IMR-90 (cell line): ENCODE measurements around the gene NIBAN1.

Experiments
- CEBPB ChIP-seq: IDR thresholded peaks from 2 replicates; pipeline ENCODE4 v1.6.1; 2012; ENCODE audit warnings: low read depth, low read length, improper control_type of control experiment
- MAFK ChIP-seq: IDR thresholded peaks from 2 replicates; pipeline ENCODE4 v1.6.1; 2012; ENCODE audit warnings: low read depth, low read length, improper control_type of control experiment
- MXI1 ChIP-seq: IDR thresholded peaks from 2 replicates; pipeline ENCODE4 v1.6.1; 2012; ENCODE audit warnings: low read depth, mild to moderate bottlenecking, low read length, moderate library complexity, borderline replicate concordance
- NFE2L2 ChIP-seq: fragments of 150-350 bp; IDR thresholded peaks from 2 replicates; pipeline ENCODE4 v1.6.1; 2016; ENCODE audit warnings: low read depth, mild to moderate bottlenecking, low read length
- POLR2A ChIP-seq: IDR thresholded peaks from 2 replicates; pipeline ENCODE4 v1.6.1; 2012; ENCODE audit warnings: mild to moderate bottlenecking, low read depth, low read length
- RAD21 ChIP-seq: IDR thresholded peaks from 2 replicates; pipeline ENCODE4 v1.6.1; 2012; ENCODE audit warnings: low read length, improper control_type of control experiment
- RFX5 ChIP-seq: IDR thresholded peaks from 2 replicates; pipeline ENCODE4 v1.8.0; 2012; ENCODE audit warnings: low read depth, mild to moderate bottlenecking, low read length, moderate library complexity
- TF ChIP-seq, protein P1 (sequence below): conservative IDR thresholded peaks from 2 replicates; pipeline ENCODE4 v1.5.1; 2012; ENCODE audit warnings: mild to moderate bottlenecking, low read depth, low read length, improper control_type of control experiment
- TF ChIP-seq, protein P2 (sequence below): fragments of 150-350 bp; IDR thresholded peaks from 2 replicates; pipeline ENCODE4 v1.6.1; 2016; ENCODE audit warnings: low read depth, mild to moderate bottlenecking, low read length, moderate library complexity, borderline replicate concordance
- TF ChIP-seq, protein P3 (sequence below): fragments of 150-350 bp; IDR thresholded peaks from 2 replicates; pipeline ENCODE4 v1.6.1; 2017; ENCODE audit warnings: mild to moderate bottlenecking, antibody characterized with exemption, low read length, low read depth

DNA sequence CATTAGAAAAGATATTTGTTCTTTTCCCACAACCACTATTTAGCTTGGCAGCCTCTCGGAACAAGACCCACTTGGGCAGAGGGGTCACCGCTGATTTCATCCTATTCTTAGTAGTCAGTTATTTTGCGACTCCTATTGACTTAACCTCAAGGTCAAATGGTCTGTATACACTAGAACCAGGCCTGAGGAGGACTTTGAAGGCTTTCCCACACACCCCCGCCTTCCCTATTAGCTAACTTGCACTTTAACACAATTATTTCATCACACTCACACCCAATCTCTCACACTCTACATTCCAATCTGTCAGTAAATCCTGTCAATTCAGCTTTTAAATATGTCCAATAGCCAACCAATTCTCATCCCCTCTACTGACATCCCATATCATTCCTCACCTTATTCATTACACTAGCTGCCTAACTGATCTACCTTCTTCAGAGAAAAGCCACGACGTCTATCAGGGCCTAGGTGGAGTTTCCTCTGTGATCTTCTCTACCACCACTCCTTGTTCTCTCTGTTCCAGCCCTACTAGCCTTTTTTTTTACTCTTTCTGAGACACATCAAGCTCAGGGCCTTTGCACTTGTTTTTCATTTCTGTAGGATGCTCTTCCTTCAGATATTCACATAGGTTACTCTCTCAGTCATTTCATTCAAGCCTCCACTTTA lies 1.0 kb upstream of the NIBAN1 start:
- TF ChIP-seq, protein P1, sequence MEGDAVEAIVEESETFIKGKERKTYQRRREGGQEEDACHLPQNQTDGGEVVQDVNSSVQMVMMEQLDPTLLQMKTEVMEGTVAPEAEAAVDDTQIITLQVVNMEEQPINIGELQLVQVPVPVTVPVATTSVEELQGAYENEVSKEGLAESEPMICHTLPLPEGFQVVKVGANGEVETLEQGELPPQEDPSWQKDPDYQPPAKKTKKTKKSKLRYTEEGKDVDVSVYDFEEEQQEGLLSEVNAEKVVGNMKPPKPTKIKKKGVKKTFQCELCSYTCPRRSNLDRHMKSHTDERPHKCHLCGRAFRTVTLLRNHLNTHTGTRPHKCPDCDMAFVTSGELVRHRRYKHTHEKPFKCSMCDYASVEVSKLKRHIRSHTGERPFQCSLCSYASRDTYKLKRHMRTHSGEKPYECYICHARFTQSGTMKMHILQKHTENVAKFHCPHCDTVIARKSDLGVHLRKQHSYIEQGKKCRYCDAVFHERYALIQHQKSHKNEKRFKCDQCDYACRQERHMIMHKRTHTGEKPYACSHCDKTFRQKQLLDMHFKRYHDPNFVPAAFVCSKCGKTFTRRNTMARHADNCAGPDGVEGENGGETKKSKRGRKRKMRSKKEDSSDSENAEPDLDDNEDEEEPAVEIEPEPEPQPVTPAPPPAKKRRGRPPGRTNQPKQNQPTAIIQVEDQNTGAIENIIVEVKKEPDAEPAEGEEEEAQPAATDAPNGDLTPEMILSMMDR, result no peak
- TF ChIP-seq POLR2A, result no peak
- TF ChIP-seq, protein P2, sequence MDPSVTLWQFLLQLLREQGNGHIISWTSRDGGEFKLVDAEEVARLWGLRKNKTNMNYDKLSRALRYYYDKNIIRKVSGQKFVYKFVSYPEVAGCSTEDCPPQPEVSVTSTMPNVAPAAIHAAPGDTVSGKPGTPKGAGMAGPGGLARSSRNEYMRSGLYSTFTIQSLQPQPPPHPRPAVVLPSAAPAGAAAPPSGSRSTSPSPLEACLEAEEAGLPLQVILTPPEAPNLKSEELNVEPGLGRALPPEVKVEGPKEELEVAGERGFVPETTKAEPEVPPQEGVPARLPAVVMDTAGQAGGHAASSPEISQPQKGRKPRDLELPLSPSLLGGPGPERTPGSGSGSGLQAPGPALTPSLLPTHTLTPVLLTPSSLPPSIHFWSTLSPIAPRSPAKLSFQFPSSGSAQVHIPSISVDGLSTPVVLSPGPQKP, result no peak
- TF ChIP-seq, protein P3, sequence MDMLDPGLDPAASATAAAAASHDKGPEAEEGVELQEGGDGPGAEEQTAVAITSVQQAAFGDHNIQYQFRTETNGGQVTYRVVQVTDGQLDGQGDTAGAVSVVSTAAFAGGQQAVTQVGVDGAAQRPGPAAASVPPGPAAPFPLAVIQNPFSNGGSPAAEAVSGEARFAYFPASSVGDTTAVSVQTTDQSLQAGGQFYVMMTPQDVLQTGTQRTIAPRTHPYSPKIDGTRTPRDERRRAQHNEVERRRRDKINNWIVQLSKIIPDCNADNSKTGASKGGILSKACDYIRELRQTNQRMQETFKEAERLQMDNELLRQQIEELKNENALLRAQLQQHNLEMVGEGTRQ, result no peak
- TF ChIP-seq NFE2L2, result no peak
- no peak for TF ChIP-seq RFX5
- TF ChIP-seq CEBPB, result no peak
- TF ChIP-seq MXI1, result no peak
- TF ChIP-seq RAD21, result no peak
- TF ChIP-seq MAFK, result no peak
